Neuronal stem cell (in vitro differentiated cells): ENCODE measurements around the gene MDM2.

Experiments
- DNase-seq: peaks from one replicate; pipeline ENCODE4 v3.0.0-alpha.2; 2013; ENCODE audit warnings: low spot score
- H2AFZ ChIP-seq: one replicate; pipeline ENCODE4 v1.6.1; 2013; ENCODE audit warnings: mild to moderate bottlenecking, low read length, inconsistent platforms
- H2AK5ac ChIP-seq: 2 replicates; pipeline ENCODE4 v1.6.1; 2013; ENCODE audit warnings: low read depth, mild to moderate bottlenecking, inconsistent platforms, low read length, moderate library complexity, mixed read lengths
- H2BK120ac ChIP-seq: 2 replicates; pipeline ENCODE4 v1.6.1; 2013; ENCODE audit warnings: low read depth, mild to moderate bottlenecking, inconsistent platforms, low read length, moderate library complexity, mixed read lengths
- H2BK12ac ChIP-seq: one replicate; pipeline ENCODE4 v1.6.1; 2013; ENCODE audit warnings: low read length, inconsistent platforms
- H2BK15ac ChIP-seq: 2 replicates; pipeline ENCODE4 v1.6.1; 2013; ENCODE audit warnings: mild to moderate bottlenecking, low read length, inconsistent platforms, mixed read lengths
- H2BK5ac ChIP-seq: one replicate; pipeline ENCODE4 v1.6.1; 2013; ENCODE audit warnings: inconsistent platforms, mild to moderate bottlenecking, low read length, moderate library complexity
- H3K14ac ChIP-seq: one replicate; pipeline ENCODE4 v1.6.1; 2013; ENCODE audit warnings: low read length, inconsistent platforms
- H3K18ac ChIP-seq: 2 replicates; pipeline ENCODE4 v1.6.1; 2013; ENCODE audit warnings: low read length, inconsistent platforms
- H3K23ac ChIP-seq: 2 replicates; pipeline ENCODE4 v1.6.1; 2013; ENCODE audit warnings: low read depth, mild to moderate bottlenecking, mixed read lengths, low read length, inconsistent platforms; ENCODE audit not compliant: poor library complexity
- H3K27ac ChIP-seq: replicated peaks from 3 replicates; pipeline ENCODE4 v1.5.1; 2013; ENCODE audit warnings: low read length, inconsistent platforms
- H3K27me3 ChIP-seq, 3 experiments: 2 replicates each; pipeline ENCODE4 v1.6.1; 2013; ENCODE audit warnings: low read length in 3 of 3, mild to moderate bottlenecking in 2 of 3, inconsistent platforms in 1 of 3, low read depth in 1 of 3, mixed read lengths in 1 of 3, moderate library complexity in 1 of 3; ENCODE audit not compliant: control insufficient read depth in 3 of 3, insufficient read depth in 3 of 3
- H3K36me3 ChIP-seq, 2 donors: replicated peaks in 1 of 2; 2 replicates each; pipeline ENCODE4 v1.6.1; 2013; ENCODE audit warnings: low read length in 2 of 2; ENCODE audit not compliant: control insufficient read depth in 2 of 2, insufficient read depth in 2 of 2
- H3K4ac ChIP-seq: 2 replicates; pipeline ENCODE4 v1.6.1; 2013; ENCODE audit warnings: inconsistent platforms, mild to moderate bottlenecking, low read length, moderate library complexity
- H3K4me1 ChIP-seq, 2 donors: 1 replicate in 1 of 2; 2 replicates in 1 of 2; pipeline ENCODE4 v1.6.1; 2013; ENCODE audit warnings: low read length in 2 of 2, low read depth in 1 of 2; ENCODE audit not compliant: control insufficient read depth in 2 of 2, insufficient read depth in 1 of 2
- H3K4me2 ChIP-seq: one replicate; pipeline ENCODE4 v1.6.1; 2013; ENCODE audit warnings: mild to moderate bottlenecking, low read length, inconsistent platforms; ENCODE audit not compliant: insufficient read depth, poor library complexity, severe bottlenecking
- H3K4me3 ChIP-seq, 2 donors: 2 replicates each; pipeline ENCODE4 v1.5.1; 2013; ENCODE audit warnings: low read length in 2 of 2, mild to moderate bottlenecking in 2 of 2, inconsistent platforms in 1 of 2, moderate library complexity in 1 of 2
- H3K79me1 ChIP-seq: one replicate; pipeline ENCODE4 v1.6.1; 2013; ENCODE audit warnings: low read depth, mild to moderate bottlenecking, inconsistent platforms, low read length, moderate library complexity
- H3K9ac ChIP-seq: one replicate; pipeline ENCODE4 v1.6.1; 2013; ENCODE audit warnings: mild to moderate bottlenecking, low read depth, low read length, inconsistent platforms; ENCODE audit not compliant: poor library complexity
- H3K9me3 ChIP-seq, 2 donors: replicated peaks in 1 of 2; 2 replicates each; pipeline versions ENCODE3 to v1.6.1; 2013; ENCODE audit warnings: low read length in 2 of 2, mild to moderate bottlenecking in 2 of 2, inconsistent platforms in 1 of 2, low read depth in 1 of 2, mixed read lengths in 1 of 2, moderate library complexity in 1 of 2; ENCODE audit not compliant: control insufficient read depth in 2 of 2, insufficient read depth in 1 of 2
- H4K8ac ChIP-seq: one replicate; pipeline ENCODE4 v1.6.1; 2013; ENCODE audit warnings: low read depth, mild to moderate bottlenecking, inconsistent platforms, low read length, moderate library complexity
- H4K91ac ChIP-seq: one replicate; pipeline ENCODE4 v1.6.1; 2013; ENCODE audit warnings: low read length, low read depth, mild to moderate bottlenecking, inconsistent platforms; ENCODE audit not compliant: poor library complexity
- WGBS, 2 donors: extraction: QIAGEN DNeasy Blood & Tissue Kit; methylation state at CpG; one replicate each; pipeline ENCODE4 v1.1.7; 2013; ENCODE audit warnings: missing lambda C conversion rate in 2 of 2, mixed read lengths in 1 of 2; ENCODE audit not compliant: insufficient read length in 2 of 2, insufficient replicate concordance in 1 of 2; ENCODE audit errors: extremely low coverage in 2 of 2; 5-methylcytosine and 5-hydroxymethylcytosine counted together

The MDM2 gene

GRCh38 chr12:68865399-68866164, 57.6 kb downstream of the MDM2 start:
- no peaks in the 10 kb centered on the region for H3K9me3 ChIP-seq
- H4K8ac ChIP-seq = no peak overlapping the region
- no peak overlapping the region for H3K14ac ChIP-seq
- peaks cover 0 to 5% (median 0%) of the 10 kb centered on the region in 3 experiments for H3K27me3 ChIP-seq
- H3K23ac ChIP-seq = no peak overlapping the region
- H3K27ac ChIP-seq = no peak overlapping the region
- H3K9ac ChIP-seq = no peak overlapping the region
- no peak overlapping the region for H2AK5ac ChIP-seq
- no peak overlapping the region for H3K4me2 ChIP-seq
- no peak overlapping the region for H4K91ac ChIP-seq
- no peak overlapping the region for H2BK12ac ChIP-seq
- no peak overlapping the region for H2BK5ac ChIP-seq
- no peak overlapping the region for H2BK15ac ChIP-seq
- no peaks in the 10 kb centered on the region for H3K36me3 ChIP-seq
- no peak overlapping the region for H3K4me3 ChIP-seq
- no peak overlapping the region for H3K18ac ChIP-seq
- no peaks in the 10 kb centered on the region for H3K79me1 ChIP-seq
- H2BK120ac ChIP-seq = no peak overlapping the region
- no CpG with 5 or more reads among the region's 9 CpGs for WGBS, 2 donors
- no peak overlapping the region for H3K4ac ChIP-seq
- no peaks in the 10 kb centered on the region for H3K4me1 ChIP-seq
- no peak overlapping the region for H2AFZ ChIP-seq
- no peak for DNase-seq

- no peak overlapping the region for H3K18ac ChIP-seq
- no peak for DNase-seq
- H4K8ac ChIP-seq = no peak overlapping the region
- H3K9ac ChIP-seq = no peak overlapping the region
- H3K23ac ChIP-seq = no peak overlapping the region
- H2AFZ ChIP-seq = no peak overlapping the region
- no CpG with 5 or more reads among the region's 6 CpGs for WGBS, 2 donors
- no peak overlapping the region for H3K27ac ChIP-seq
- H3K9me3 ChIP-seq = no peaks in the 10 kb centered on the region
- no peak overlapping the region for H3K14ac ChIP-seq
- H3K4ac ChIP-seq = no peak overlapping the region
- H3K36me3 ChIP-seq = no peaks in the 10 kb centered on the region
- no peak overlapping the region for H2BK5ac ChIP-seq
- H3K79me1 ChIP-seq = no peaks in the 10 kb centered on the region
- H3K4me1 ChIP-seq = no peaks in the 10 kb centered on the region
- H3K27me3 ChIP-seq = peaks cover 0 to 5% (median 0%) of the 10 kb centered on the region in 3 experiments
- no peak overlapping the region for H2BK120ac ChIP-seq
- H3K4me3 ChIP-seq = no peak overlapping the region
- H3K4me2 ChIP-seq = no peak overlapping the region
- no peak overlapping the region for H2BK15ac ChIP-seq
- H2BK12ac ChIP-seq = no peak overlapping the region
- H4K91ac ChIP-seq = no peak overlapping the region
- no peak overlapping the region for H2AK5ac ChIP-seq
Observed at GRCh38 chr12:68866950-68867349, 59.0 kb downstream of the MDM2 start.

GRCh38 chr12:68867606-68868005, 59.6 kb downstream of the MDM2 start:
- Histone ChIP-seq H2AFZ (no peak overlapping the region), H3K9ac (no peak overlapping the region), H4K91ac (no peak overlapping the region), H3K9me3 (no peaks in the 10 kb centered on the region), H2BK120ac (no peak overlapping the region), H3K27me3 (peaks cover 0 to 5% (median 0%) of the 10 kb centered on the region in 3 experiments), H3K4me1 (no peaks in the 10 kb centered on the region), H4K8ac (no peak overlapping the region), H3K4me2 (no peak overlapping the region), H3K14ac (no peak overlapping the region), H3K23ac (no peak overlapping the region), H2BK5ac (no peak overlapping the region), H3K4ac (no peak overlapping the region), H3K4me3 (no peak overlapping the region), H2BK12ac (no peak overlapping the region), H3K18ac (no peak overlapping the region), H3K36me3 (no peaks in the 10 kb centered on the region), H3K27ac (no peak overlapping the region), H2BK15ac (no peak overlapping the region), H2AK5ac (no peak overlapping the region), H3K79me1 (no peaks in the 10 kb centered on the region)
- no CpG with 5 or more reads among the region's 5 CpGs for WGBS, 2 donors
- DNase-seq = no peak

- Histone ChIP-seq H2BK5ac (no peak overlapping the region), H2BK120ac (no peak overlapping the region), H2AFZ (no peak overlapping the region), H3K4me2 (no peak overlapping the region), H3K36me3 (no peaks in the 10 kb centered on the region), H3K79me1 (no peaks in the 10 kb centered on the region), H3K18ac (no peak overlapping the region), H3K4me1 (no peaks in the 10 kb centered on the region), H3K27me3 (peaks cover 0 to 5% (median 0%) of the 10 kb centered on the region in 3 experiments), H3K4me3 (no peak overlapping the region), H2AK5ac (no peak overlapping the region), H3K4ac (no peak overlapping the region), H3K9me3 (no peaks in the 10 kb centered on the region), H4K91ac (no peak overlapping the region), H3K9ac (no peak overlapping the region), H2BK15ac (no peak overlapping the region), H2BK12ac (no peak overlapping the region), H3K23ac (no peak overlapping the region), H4K8ac (no peak overlapping the region), H3K27ac (no peak overlapping the region), H3K14ac (no peak overlapping the region)
- DNase-seq = no peak
- WGBS, 2 donors = no CpG with 5 or more reads among the region's 10 CpGs
Observed at GRCh38 chr12:68868043-68868790, 60.2 kb downstream of the MDM2 start.
